Erythroblast (primary cell): ENCODE data around the gene MRLN.
"Not testable (repeated sequence)": the region's sequence is repeated elsewhere in the genome, so short reads cannot be mapped to it uniquely, and the experiment has no call there.

Experiments
- GATA1 ChIP-seq: IDR thresholded peaks from 2 replicates; pipeline ENCODE4 v1.6.1; 2011; ENCODE audit warnings: low read depth, mild to moderate bottlenecking, control low read depth, low read length, moderate library complexity
- POLR2A ChIP-seq: IDR thresholded peaks from 2 replicates; pipeline ENCODE4 v1.6.1; 2011; ENCODE audit warnings: mild to moderate bottlenecking, low read length

- TF ChIP-seq POLR2A, GATA1: not testable (repeated sequence)
Measured at GRCh38 chr10:59744156-59744555, 9.1 kb downstream of the MRLN start.
